GM12864 (cell line): ENCODE data around the gene PPME1.

Source experiments
- DNase-seq: peaks from one replicate; pipeline ENCODE4 v3.0.0-alpha.2; 2011; ENCODE audit warnings: low read depth
- H3K4me3 ChIP-seq: 2 replicates; pipeline ENCODE4 v1.5.1; 2011; ENCODE audit warnings: mild to moderate bottlenecking, low read depth, low read length, control low read depth
- CTCF ChIP-seq: IDR thresholded peaks from 2 replicates; pipeline ENCODE4 v1.5.1; 2011; ENCODE audit warnings: low read depth, mild to moderate bottlenecking, moderate library complexity, low read length, control low read depth, inconsistent platforms; ENCODE audit errors: missing control alignments

PPME1 gene

GRCh38 chr11:74221816-74222215 lies 50.7 kb downstream of the PPME1 start:
- TF ChIP-seq CTCF: no peak
- no peak overlapping the region for H3K4me3 ChIP-seq
- no peak for DNase-seq

- TF ChIP-seq CTCF: no peak
Measured at GRCh38 chr11:74225565-74225964, 54.5 kb downstream of the PPME1 start.

GRCh38 chr11:74226907-74227306 lies 55.8 kb downstream of the PPME1 start:
- TF ChIP-seq CTCF: no peak
- no peak for DNase-seq
- no peak overlapping the region for H3K4me3 ChIP-seq

More at GRCh38 chr11:74225565-74225964, 54.5 kb downstream of the PPME1 start:
- DNase-seq: no peak
- H3K4me3 ChIP-seq: no peak overlapping the region

GRCh38 chr11:74232311-74232950 lies 61.3 kb downstream of the PPME1 start:
- TF ChIP-seq CTCF: no peak
- H3K4me3 ChIP-seq: no peak overlapping the region
- DNase-seq: no peak

- no peak overlapping the region for H3K4me3 ChIP-seq
- DNase-seq: no peak
- TF ChIP-seq CTCF: no peak
Measured at GRCh38 chr11:74233683-74234082, 62.6 kb downstream of the PPME1 start.

- no peak for DNase-seq
- no peak for TF ChIP-seq CTCF
Measured at GRCh38 chr11:74235121-74235520, 64.0 kb downstream of the PPME1 start.

GRCh38 chr11:74237541-74237940 lies 66.5 kb downstream of the PPME1 start:
- H3K4me3 ChIP-seq: no peak overlapping the region
- no peak for DNase-seq
- TF ChIP-seq CTCF: no peak

More at GRCh38 chr11:74235121-74235520, 64.0 kb downstream of the PPME1 start:
- no peak overlapping the region for H3K4me3 ChIP-seq
